ENCODE data around the gene PYDC1.
"Not testable (repeated sequence)": the region's sequence is repeated elsewhere in the genome, so short reads cannot be mapped to it uniquely, and the experiment has no call there.

Gene PYDC1

DNA sequence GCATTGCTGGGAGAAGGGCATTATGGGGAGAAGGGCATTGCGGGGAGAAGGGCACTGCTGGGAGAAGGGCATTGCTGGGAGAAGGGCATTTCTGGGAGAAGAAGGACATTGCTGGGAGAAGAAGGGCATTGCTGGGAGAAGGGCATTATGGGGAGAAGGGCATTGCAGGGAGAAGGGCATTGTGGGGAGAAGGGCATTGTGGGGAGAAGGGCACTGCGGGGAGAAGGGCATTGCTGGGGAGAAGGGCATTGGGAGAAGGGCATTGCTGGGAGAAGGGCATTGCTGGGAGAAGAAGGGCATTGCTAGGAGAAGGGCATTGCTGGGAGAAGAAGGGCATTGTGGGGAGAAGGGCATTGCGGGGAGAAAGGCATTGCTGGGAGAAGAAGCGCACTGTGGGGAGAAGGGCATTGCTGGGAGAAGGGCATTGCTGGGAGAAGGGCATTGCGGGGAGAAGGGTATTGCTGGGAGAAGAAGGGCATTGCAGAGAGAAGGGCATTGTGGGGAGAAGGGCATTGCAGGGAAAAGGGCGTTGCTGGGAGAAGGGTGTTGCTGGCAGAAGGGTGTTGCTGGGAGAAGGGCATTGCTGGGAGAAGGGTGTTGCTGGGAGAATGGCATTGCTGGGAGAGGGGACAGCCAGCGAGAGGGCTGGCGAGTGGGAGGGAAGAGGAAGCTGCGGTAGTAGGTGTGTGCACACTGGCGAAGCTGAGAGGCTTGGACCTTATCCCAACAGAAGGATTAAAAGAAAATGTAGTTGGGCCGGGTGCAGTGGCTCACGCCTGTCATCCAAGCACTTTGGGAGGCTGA lies 4.6 kb upstream of the PYDC1 start:
- DNase-seq = no peak

DNA sequence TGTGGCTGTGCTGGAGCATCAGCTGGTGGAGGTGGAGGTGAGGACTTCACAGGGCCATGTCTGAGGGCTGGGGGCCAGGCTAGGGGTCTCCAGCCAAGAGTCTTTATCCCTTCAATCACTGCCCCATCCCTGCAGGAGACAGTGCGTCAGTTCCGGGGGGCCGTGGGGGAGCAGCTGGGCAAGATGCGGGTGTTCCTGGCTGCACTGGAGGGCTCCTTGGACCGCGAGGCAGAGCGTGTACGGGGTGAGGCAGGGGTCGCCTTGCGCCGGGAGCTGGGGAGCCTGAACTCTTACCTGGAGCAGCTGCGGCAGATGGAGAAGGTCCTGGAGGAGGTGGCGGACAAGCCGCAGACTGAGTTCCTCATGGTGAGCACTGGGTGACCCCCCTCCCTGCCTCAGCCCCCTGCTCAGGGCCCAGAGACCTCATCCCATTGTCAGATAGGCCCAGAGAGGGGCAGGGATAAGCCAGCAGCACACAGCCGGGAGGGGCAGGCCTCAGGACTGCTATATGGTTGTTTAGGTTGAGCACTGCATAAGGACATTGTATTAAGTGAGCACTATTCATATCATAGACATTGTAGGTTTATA lies 2.3 kb upstream of the PYDC1 start:
- no peak for DNase-seq

DNA sequence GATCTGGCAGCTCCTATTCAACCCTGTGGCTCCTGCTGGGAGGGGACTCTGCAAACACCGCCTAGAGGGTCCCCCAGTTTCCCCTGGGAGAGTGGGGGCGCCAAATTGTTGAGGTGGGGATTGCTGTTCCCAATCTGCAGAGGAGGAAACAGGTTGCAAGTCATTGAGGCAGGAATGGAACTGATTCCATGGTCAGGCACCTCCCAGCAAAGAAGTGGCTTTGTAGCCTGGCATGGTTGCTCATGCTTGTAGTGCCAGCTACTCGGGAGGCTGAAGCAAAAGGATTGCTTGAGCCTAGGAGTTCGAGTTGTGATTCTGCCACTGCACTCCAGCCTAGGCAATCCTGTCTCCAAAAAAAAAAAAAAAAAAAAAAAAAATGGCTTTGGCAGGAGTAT lies 198 bp upstream of the PYDC1 start:
- DNase-seq = no peak

DNA sequence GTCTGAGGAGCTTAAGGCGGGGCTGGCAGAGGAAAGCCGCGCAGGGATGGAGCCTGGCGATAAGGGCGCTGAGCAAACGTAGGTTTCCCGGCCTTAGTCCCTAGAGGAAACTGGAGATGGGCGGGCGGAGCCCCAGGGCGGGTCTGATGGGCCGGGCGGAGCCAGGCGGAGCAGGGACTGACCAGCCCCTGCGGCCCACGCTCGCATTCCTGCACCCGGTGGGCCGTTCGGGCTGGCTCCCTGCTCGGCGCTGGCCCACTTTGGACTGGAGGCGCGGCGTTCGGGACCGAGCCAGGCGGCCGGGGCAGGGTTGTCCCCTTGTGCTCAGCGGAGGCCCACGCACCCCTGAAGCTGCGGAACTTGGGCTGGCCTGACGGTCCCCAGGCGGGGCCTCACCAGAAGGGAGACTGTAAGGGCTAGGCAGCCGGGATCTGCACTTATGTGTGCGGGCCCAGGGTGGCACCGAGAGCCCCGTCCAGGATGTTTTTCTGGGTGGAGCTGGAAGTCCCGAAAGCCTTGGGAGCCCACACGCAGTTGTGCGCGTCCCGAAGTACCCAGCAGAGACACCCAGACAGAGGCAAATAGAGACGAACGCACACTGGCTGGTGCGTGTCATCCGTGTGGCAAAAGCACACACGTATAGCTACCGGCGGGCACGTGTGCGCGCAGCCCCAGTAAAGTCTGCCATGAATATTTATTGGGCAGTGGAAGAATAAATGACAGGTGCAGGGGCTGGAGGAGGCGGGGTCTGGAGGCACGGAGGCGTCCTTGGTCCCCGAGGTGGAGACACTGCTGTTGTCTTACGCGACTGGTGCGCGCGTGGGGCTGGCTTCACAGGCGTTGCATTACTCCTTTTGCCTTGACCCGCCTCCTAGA lies 1.4 kb downstream of the PYDC1 start:
- DNase-seq = no peak

DNA sequence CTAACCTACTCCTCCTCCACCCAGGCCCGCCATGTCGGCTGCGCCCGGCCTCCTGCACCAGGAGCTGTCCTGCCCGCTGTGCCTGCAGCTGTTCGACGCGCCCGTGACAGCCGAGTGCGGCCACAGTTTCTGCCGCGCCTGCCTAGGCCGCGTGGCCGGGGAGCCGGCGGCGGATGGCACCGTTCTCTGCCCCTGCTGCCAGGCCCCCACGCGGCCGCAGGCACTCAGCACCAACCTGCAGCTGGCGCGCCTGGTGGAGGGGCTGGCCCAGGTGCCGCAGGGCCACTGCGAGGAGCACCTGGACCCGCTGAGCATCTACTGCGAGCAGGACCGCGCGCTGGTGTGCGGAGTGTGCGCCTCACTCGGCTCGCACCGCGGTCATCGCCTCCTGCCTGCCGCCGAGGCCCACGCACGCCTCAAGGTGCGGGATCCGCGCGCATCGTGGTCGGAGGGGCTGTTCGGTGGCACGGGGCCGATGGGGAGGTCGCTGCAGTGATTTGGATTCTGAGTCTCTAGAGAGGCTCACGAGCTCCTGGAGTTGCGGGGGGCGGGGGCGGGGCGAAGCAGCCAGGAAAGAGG lies 2.1 kb downstream of the PYDC1 start:
- no peak for DNase-seq

DNA sequence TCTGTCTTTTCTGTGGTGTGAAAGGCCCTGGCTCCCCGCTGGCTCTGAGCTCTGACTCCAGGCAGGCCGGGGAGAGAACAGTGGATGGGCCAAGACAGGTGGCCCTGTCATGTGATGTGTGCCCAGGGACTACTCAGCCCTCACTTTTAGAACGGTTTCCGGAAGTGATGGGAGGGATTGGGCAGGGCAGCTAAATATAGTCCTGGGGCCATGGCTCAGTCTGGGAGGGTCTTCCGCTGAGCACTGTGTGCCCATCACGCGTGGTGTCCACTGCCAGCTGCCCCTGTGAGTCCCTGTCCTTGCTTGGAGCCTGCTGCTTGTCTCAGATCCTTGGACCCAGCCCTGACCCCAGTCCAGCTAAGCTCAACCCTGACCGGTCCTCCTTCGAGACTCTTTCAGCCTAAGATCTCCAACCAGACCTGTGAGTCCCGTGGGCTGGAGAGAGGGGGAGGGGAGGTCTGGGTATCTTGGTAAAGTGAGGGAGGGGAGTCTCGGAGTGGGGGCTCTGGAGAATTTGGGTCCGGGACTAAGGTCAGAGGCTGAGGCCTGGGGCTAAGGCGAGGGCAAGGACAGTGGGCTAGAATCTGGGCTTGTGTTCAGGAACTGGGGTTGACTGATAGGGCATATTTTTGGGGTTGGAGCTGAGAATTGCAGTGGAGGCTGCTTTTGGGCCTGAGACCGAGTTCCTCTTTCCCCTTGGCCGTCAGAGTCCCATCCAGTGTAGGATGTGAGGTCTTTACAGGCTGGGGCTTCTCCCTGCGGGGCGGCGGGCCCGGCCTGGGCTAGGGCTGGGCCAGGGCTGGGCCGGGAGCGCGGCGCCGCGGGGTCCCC lies 2.8 kb downstream of the PYDC1 start, which contains the start of gene TRIM72:
Gene TRIM72, plus strand, starts transcription at position 243 of the 831 bp plus-strand sequence. CDS start 620 bp downstream, outside the sequence.
- no peak for DNase-seq

DNA sequence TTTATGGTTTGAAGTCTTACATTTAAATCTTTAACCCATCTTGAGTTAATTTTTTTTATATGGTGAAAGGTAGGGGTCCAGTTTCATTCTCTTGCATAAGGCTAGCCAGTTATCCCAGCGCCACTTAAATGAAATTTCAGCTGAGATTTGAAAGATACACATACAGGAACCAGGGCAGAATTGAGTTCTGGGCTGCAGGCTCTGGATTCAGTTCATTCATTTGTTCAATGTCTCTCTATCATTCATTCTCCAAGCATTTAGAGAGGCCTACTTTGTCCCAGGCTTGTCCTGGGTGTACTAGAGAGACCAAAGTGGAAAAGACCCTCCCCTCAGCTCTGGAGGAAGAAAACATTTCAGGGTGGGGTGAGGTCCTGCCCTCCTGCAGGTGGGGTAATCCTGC lies 3.6 kb downstream of the PYDC1 start:
- no peak for DNase-seq

DNA sequence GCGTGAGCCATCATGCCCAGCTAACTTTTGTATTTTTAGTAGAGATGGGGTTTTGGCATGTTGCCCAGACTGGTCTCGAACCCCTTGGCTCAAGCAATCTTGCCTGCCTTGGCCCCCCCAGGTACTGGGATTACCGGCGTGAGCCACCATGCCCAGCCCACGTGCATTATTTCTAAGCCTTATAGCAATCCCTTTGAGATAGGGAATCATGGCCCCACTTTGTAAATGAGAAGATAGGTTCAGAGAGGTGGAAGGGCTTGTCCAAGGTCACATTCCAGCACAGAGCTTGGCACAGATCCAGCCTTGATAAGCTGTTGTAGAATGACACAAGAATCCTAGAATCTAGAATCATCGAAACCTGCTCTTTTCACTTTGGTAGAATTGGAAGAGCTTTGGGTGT lies 10.2 kb downstream of the PYDC1 start:
- no peak for DNase-seq

DNA sequence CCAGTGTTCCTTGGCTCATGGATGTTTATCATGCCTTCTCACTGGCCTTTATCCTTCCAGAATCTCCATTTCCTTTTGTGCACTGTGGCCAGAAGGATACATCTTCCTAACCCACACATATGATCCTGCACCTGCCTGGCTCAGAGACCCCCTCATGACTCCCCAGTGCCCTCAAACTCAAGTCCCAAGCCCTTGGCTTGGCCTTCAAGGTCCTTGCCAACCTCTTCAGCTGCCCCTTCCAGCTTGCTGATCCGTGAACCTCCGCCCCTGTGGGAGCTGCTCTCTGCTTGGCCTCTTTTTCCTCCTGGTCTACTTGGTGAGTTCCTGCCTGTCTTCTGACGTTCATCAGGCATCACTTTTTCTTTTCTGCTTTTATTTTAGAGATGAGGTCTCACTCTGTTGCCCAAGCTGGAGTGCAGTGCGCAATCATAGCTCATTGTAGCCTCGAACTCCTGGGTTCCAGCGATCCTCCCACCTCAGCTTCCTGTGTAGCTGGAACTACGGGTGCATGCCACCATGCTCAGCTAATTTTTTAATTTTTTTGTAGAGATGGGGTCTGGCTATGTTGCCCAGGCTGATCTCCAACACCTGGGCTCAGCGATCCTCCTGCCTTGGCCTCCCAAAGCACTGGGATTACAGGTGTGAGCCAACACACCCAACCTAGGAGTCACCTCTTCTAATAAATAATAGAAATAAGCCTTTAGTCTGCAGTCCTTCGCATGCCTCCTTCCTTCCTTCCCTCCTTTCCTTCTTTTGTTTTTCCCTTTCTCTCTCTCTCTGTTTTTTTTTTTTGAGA lies 11.9 kb downstream of the PYDC1 start:
- no peak for DNase-seq

DNA sequence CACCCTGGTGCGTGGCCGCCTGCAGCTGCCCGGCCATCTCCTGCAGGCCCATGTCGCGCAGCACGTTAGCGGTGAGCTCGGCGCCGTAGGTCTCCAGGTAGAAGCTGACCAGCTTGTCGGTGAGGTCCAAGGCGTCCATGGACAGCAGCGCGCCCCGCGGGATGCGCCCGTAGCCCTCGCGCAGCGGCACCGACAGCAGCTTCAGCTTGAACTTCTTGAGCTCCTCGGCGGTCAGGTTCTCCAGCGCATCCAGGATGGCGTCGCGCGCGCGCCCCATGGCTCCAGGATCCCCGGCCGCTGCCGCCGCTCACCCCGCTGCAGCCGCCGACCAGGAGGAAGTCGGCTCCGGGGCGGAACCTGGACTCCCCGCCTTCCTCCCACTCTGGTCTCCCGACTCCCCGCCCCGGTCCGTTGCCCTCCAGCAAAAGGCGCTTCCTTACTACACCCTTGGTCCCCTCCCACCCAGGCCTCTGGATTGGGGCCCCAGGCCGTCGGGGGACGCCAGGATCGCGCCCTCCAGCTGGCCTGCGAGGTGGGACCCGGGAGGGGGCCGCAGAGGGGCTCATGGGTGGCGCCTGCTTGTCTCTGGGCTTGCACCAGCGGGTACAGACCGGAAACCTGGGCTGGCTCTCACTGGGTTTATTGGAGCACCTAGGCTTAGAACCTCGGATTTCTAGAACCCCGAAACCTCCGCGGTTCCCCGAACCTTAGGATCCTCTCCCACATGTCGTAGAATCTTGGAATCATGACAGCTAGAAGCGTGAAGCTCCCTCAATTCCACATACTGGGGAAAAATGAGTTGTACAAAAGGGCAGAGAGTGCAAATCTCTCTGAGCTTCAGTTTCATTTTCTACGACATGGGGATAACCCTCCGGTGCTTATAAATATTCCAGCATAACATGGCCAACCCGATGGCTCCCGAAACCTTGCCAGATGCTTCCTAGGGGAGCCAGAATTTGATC lies 14.2 kb downstream of the PYDC1 start, which contains the start of gene PYCARD:
Gene PYCARD, minus strand, starts transcription at position 347 of the 962 bp plus-strand sequence. Its CDS starts 70 bp downstream, at position 277.
- DNase-seq = no peak

DNA sequence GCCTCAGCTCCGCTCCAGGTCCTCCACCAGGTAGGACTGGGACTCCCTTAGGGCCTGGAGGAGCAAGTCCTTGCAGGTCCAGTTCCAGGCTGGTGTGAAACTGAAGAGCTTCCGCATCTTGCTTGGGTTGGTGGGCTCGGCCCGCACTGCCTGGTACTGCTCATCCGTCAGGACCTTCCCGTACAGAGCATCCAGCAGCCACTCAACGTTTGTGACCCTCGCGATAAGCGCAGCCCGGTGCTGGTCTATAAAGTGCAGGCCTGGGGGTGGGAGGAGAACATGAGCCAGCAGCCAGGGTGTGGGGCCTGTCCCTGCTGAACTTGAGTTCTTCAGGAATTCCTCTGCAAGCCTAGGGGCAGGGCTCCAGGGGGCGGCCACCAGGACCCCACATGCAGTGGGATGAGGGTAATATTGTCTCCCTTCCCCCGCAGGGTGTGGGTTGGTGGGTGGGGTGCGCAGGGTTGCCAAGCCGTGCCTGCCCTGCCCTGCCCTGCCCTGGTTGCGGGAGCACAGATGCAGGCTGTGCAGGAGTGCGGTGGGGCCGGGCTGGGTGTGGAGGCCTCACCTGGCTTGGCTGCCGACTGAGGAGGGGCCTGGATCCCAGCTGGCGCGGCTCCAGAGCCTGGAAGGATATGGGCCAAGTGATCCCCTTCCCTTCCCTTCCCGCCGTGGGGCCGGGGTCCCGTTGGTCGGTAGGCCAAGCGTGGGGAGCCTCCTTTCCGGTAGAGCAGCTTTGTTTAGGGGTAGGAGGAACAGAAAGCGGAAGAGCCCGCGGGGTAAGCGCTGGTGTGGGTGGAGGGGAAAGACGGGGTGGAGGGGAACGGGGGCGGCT lies 15.1 kb downstream of the PYDC1 start:
- DNase-seq = no peak

DNA sequence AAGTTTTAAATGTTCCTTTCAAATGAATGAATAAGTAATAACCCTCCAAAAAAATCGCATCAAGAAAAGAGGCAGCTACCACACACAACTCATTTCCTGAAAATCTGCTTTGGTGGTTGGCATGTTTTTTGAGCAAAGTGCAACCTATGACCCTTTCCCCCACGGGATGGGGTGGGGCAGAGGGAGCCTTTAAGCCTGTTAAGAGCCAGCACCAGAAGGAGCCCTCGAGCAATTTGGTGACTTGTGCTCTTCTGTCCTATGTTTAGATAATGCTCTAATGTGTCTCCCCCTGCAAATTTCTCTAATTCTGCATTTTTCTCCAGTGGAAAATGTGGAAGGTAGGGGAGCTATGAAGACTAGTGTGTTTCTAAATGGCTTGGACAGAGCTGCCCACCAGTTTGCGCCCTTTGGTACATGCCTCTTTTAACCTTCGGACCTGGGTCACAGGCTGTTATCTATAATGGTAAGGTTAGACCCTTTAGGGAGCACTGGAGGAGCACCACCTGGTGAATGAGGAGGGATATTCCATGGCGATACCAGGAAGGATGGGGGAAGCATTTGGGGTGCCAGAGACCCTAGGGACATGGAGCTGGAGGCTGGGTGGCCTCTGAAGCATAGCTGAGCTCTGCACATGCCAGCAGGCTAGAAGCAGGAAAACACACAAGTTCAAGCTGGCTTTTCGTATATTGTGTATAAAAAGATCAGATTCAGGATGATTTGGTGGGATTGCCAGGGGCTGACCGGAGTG lies 15.9 kb downstream of the PYDC1 start:
- DNase-seq = no peak

DNA sequence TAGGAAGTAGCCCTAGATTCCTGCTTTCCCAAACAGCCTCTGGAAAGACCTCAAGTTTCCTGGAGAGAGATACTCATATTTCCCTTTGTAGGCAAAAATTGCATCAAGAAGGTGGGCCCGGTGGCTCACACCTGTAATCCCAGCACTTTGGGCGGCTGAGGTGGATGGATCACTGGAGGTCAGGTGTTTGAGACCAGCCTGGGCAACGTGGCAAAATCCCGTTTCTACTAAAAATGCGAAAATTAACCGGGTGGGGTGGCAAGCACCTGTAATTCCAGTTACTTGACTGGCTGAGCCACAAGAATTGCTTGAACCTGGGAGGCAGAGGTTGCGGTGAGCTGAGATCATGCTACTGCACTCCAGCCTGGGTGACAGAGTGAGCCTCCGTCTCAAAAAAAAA lies 16.8 kb downstream of the PYDC1 start:
- DNase-seq = not testable (repeated sequence)

DNA sequence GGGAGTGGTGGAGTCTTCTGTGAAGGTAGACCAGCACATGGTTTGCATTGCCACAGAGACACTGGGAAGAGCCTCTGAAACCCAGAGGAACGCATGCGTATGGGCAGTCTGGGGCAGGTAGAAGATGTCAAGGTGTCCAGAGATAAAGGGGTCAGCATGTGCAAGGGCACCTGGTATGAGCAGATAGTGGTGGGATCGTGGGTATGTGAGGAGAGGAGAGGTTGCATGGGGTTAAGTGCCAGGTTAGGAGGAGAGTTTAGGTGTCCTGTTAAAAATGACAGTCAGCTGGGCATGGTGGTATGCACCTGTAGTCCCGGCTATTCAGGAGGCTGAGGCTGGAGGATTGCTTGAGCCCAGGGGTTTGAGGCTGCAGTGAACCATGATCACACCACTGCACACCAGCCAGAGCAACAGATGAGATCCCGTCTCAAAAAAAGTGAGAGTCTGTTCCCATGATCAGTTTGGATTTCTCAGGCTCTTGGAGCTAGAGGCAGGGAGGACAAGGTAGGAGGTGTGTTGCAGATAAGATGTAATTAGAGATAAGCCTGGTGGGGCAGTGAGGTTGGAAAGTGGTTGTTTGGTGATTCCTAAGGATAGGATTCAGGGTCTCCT lies 17.4 kb downstream of the PYDC1 start:
- DNase-seq = no peak

DNA sequence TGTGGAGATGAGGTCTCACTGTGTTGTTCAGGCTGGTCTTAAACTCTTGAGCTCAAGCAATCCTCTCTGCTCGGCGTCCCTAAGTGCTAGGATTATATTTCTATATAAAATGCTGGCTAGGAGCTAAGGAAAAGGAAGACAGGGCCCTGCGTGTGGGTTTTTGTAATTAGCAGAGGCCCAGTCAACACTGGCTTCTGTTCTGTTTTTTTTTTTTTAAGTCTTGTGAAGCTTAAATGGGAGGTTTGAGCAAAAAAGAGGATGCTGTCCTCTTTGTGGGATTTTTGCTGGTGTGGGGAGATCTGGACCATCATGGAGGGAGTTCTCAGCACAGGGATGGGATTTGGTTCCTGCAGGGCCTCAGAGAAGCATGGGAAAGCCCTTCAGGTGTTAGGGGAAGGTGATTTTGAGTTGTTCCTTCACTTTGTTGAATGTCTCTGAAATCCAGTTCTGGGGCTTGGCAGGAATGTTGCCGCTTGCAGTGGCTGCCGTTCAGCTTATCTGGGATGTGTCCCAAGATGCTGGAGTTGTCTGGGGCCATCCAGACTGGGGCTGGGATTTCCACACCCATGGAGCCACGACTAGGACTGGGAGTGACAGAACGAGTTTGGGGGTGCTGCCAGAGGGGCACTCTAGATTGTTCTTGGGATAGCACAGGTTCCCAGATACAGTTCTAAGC lies 18.6 kb downstream of the PYDC1 start:
- DNase-seq = no peak

DNA sequence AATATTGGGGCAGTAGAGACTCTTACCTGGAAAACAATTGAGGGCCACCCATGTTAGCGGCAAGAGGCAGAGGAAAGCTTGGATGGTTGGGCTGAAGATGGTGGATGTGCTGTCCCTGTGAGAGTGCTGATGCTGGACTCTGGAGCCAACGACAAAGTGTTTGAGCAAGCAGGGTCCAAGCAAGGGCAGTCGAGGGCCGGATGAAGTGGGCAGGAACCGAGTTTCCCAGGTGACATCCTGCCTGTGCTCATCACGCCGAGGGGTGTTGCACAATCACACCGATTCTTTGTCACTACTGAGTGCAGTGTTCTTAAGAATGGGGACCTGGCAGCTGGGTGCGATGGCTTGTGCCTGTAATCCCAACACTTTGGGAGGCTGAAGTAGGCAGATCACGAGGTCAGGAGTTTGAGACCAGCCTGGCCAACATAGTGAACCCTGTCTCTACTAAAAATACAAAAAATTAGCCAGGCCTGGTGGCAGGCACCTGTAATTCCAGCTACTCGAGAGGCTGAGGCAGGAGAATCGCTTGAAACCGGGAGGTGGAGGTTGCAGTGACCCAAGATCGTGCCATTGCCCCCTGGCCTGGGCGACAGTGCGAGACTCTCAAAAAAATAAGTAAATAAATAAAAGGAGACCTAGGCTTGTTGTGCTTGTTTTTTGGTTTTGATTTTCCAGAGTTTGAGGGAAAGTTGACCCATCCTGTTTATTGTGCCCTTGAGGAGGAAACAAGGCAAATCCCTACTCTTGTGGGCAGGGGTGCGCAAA lies 20.4 kb downstream of the PYDC1 start:
- DNase-seq = no peak

All from activated T-cell treated with anti-CD3 and anti-CD28 coated beads for 4 hours (primary cell).